GM10847 (cell line): Measurements from ENCODE around the gene SIK2.

Source experiments
- POLR2A ChIP-seq: IDR thresholded peaks from 2 replicates; pipeline ENCODE4 v1.6.1; 2011; ENCODE audit not compliant: insufficient read length; ENCODE audit errors: extremely low read depth

SIK2 gene

DNA sequence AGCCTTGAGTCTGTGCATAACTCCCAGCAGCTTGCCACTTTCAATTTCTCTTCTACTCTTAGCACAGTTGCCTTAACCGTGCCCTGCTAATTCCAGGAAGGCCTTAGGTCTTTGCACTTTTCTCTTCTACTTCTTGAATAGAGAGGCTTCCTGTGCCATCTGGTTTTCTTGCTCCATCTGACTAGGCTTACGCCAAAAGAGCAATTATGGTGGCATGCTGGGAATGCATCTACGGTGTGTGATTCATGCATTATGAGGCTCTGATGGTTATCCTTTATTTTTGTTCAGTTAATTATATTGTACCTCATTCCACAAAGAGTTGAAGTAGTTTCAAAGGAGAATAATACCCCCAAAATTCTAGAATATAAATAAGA, 29.4 kb downstream of the SIK2 start:
- TF ChIP-seq POLR2A, result no peak

DNA sequence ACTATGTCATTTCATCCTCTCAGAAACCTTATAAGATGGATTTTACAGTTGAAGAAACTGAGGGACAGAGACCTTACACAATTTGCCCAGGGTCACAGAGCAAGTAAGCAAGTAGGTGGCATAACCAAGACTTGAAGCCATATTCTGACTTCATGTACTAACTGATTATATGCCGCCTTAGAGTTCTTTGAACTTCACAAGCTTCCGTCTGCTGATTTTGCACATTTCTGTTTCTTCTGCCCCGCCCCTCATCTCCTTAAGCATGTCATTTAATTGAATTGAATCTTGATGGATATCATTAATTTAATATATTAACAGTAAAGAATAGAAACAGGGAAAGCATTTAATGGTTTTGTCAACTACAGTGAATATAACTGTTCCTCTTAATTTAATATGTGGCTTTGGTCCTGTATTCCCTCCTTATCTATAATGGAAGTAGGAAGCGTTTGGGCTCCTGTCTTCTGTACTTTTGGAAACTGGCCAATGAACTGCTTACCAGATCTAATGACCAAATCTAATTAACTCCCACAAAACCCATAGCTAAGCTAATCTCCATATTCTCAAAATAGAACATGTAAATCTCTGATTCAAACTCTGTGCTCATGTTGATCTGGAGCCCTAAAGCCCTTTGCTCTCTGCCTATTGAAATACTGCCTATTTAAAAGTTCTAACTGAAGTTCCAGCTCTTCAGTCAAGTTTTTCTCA, 30.4 kb downstream of the SIK2 start:
- no peak for TF ChIP-seq POLR2A

DNA sequence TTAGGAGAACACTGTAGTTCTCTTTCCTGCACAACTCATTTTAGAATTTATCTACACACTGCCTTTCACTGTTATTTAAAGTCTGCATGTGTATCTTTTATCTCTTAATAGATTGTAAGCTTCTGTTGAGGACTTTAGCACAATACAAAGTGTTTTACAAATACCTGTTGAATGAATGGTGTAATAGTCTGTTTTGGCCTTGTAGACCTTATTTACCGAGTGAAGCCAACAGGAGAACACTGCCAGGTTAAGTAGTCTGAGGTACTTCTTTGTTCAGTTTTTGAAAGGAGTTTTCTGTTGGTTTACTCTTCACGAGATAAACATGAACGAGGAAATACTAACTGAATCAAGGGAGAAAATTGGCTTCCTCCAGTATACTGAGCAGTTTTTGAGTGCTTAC, 31.0 kb downstream of the SIK2 start:
- TF ChIP-seq POLR2A, result no peak

DNA sequence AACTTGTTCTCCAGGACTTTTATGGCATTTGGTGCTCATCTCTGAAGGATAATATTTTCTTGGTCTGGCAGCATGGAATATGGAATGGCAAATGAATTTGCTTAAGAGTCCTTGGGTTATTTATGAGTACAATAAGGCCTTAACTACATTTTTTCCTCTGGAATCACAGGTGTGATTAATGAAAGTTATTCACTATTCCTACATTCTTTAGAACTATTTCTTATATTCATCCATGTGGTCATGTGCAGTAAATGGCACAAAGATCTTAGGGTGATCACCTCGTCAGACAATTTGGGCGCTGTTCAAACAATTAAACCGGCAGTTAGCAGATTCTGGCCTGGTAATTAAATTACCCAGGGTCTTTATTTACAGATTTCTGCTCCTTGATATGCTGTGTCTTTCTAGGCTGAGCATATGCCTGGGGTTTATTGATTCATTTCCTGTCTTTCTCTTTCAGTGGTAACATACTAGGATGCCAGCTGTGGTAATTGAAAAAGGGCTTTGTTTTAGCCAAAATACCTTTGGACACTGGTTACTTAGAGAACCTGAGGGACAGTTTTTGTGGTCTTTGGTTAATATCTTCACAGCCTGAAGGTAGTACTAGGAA, 31.6 kb downstream of the SIK2 start:
- no peak for TF ChIP-seq POLR2A

DNA sequence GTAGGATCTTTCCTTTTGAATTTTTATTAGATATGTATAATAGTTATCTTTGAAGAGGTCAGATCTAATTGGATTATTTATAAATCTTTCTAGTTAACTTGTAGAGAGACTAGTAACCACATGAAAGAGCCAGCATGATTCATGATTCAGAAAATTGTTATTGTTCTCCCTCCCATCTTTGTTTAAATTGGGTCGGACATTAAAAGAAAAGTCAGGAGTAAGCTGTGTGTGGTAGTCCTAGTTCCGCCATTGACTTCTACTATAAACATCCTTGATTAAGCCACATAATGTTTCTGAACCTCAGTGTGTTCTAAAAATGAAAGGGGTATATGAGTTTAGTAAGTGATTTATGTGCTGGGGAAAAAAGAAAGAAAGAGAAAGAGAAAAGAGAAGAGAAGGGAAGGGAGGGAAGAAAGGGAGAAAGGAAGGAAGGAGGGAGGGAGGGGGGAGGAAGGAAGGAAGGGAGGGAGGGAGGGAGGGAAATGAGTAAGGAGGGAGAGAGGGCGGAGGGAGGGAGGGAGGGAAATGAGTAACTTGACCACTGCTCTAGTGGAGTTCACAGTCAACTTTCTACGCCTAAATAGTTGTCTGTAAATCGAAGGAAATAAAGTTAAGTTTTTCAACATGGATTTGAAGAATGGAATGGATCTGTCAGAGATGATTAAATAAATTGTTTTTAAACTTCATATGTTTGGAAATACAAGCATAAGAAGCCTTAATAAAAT, 32.9 kb downstream of the SIK2 start:
- no peak for TF ChIP-seq POLR2A

DNA sequence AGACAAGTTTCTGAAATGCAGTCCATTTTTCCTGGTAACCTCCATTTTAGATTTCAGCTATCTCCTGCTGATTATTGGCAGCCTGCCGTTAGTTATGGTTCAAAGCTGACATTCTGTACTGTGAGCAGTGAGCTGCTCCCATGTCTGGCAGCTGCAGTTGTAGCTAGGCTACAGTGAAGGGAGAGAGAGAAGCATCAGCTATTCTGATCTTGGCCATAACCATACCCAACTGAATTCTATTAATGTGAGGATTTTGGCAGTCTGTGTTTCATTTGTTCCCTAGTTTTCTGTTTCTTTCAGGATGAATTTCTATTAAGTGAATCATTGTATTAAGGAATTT, 33.4 kb downstream of the SIK2 start:
- no peak for TF ChIP-seq POLR2A

DNA sequence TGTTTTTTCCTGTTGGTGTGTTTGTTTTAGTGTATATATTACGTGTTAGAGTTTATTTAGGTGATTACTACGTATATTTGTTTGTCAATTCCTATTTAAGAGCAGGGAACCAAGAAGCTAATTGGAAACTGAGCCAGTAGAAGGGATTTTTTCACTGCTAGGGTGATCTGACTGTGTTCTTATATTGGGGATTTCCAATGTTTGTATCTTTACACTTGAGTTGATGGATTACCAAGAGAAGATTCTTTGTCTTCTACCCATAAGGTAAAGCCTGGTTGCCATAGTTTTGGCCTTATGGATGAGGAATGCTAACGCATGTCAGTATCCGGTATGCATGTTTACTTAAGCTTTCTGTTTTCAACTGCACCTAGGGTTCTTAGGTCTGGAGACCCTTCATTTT, 35.6 kb downstream of the SIK2 start:
- TF ChIP-seq POLR2A, result no peak

DNA sequence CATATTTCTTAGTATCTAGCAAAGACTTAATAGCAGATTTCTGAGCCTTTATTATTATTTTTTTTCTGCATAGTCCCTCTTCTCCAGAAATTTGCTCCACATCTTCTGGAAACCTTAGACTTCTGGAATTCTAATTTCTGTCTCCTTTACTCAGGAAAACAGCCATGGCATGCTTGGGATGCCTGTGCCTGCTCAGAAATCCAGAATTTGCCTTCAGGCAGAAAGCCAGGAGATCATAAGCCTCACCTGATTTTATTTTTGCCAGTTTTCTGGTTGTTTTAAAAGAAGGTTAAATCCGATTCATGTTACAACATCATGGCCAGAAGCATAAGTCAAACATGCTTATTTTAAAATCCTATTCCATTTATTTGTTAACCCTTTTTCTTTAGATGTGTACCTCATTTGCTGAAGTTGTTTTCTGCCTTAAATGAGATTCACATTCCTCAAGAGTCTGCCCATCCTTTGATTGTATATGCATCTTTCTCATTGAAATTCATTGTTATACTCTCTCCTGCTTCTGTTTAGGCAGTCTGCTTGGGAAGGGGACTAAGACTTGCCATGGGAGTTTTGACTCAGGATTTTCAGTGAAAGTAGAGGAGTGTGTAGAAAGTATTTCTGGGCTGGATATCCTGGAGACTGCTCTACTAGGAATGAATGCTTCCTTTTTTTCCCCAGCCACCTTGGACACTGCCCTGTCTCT, 37.1 kb downstream of the SIK2 start:
- no peak for TF ChIP-seq POLR2A

DNA sequence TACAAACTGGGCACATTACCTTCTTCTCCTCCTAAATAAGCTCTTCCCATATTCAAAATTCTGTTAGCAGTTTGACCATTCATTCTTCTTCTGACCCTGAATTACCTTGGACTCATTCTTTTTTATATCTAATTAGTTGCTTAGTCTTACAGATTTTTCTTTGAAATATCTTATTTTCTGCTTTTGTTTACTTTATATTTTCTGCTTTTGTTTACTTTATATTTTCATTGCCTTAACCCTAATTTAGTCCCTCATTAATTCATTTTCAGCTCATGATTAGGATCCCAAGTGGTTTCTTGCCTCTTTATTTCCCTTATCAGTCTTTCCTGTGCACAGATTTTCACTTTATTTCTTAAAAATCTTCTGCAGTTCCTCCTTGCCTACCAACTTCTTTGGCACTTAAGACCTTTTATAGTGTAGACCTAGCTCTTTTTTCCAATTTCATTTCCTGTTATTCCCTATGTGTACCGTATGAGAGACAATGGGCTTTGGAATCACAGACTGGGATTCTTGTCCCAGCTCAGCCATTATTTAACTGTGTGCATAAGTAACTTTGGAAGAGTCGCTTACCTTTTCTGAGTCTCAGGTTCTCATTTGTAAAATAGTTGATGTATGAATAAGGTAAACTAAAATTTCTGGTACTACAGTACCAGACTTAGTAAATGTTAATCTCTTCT, 39.2 kb downstream of the SIK2 start:
- TF ChIP-seq POLR2A, result no peak

DNA sequence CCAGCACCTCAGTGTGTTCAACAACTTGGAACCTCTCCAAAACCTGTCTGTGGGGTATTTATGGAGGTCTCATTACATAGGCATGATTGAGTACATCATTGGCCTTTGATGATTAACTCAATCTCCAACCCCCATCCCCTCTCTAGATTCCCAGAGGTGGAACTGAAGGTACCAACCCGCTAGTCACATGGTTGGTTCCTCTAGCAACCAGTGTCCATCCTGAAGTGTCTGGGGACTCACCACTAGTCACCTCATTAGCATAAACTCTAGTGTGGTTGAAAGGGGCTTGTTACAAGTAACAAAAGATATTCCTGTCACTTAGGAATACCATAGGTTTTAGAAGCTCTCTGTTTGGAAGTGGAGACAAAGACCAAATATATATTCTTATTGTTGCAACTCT, 40.3 kb downstream of the SIK2 start:
- no peak for TF ChIP-seq POLR2A

DNA sequence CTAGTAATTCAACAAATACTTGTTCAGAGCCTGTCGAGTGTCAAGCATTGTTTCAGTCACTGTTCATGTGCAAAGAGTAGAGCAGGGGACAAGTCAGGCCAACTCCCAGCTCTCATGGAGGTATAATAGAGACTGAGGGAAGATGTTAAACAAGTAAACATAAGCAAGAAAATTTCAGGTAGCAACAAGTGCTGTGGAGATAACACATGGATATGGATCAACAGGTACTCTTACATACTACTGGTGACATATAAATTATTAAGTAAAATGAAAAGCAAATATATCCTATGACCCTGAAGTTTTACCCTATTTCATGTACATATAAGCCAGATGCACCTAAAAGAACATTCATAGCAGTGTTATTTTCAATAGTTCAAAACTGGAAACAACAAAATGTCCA, 42.7 kb downstream of the SIK2 start:
- TF ChIP-seq POLR2A, result no peak

DNA sequence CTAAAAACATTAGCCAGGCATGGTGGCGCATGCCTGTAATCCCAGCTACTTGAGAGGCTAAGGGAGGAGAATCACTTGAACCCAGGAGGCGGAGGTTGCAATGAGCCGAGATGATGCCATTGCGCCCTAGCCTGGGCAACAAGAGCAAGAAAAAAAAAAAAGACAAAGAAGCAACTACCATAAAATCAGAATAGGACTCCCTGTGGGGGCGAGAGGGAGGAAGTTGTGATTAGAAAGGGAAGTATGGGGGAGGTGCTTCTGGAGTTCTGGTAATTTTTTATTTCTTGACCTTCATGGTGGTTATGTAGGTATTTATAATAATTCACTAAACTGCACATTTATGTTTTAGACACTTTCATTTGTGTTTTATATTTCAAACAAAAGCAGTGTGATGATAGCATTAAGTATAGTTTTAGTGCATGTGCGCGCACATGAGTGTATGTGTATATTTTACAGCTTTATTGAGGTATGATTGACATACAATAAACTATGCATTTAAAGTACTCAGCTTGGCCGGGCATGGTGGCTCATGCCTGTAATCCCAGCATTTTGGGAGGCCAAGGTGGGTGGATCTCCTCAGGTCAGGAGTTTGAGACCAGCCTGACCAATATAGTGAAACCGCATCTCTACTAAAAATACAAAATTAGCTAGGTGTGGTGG, 43.5 kb downstream of the SIK2 start:
- no peak for TF ChIP-seq POLR2A

DNA sequence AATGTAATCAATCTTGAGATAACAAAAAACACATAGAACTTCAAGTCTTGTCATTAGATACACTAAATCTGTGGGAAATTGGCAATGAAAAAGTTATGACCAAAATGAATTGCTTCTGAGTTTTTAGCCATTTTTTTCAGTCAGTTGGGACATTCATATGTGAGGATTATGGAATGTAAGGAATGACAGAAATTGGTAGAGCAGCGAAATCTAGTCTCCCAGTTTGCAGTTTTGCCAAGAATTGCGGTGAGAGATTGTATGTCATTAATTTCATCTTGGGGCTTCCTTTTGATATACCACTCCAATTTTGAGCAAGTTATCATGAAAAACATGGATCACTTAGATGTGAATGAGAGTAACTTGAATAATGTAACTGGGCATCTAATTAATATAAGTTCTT, 49.9 kb downstream of the SIK2 start:
- TF ChIP-seq POLR2A, result no peak

DNA sequence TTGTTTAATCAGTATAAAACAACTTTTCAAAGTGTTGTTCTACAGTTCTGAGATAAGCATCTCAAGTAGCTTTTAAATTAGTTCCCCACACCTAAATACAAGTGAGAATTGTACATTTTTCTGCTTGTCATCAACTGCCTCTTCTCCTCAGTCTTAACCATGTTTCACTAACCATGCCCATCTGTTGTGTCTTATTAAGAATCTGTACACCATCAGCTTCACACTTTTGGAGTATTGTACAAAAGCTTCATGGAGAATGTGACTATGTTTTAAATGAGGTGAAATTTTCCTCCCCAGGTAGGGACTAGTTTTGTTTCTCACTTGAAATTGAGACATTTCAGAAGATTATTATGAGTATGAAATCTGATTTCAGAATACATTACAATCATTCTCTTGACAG, 52.4 kb downstream of the SIK2 start:
- TF ChIP-seq POLR2A, result no peak

DNA sequence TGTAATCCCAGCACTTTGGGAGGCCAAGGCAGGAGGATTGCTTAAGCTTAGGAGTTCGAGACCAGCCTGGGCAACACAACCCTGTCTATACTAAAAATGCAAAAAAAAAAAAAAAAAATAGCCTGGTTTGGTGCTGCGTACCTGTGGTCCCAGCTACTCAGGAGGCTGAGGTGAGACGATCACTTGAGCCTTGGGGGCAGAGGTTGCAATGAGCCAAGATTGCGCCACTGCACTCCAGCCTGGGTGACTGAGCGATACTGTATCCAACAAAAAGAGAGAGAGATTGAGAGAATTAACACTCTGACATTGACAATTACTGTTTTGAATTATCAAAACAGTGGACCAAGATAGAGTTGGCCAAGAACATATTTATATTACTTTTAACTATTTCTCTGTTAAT, 53.7 kb downstream of the SIK2 start:
- TF ChIP-seq POLR2A, result no peak
